DMS114 treated with DMSO at 0.1 percent for 48 hours (cell line): Measurements from ENCODE around the gene ADGRB2.
A peak's percentile ranks its signal among the peaks of the same experiment; 100 is the strongest.

Source experiments
- DNase-seq: peaks from one replicate; lab custom pipeline; 2025; ENCODE audit not compliant: unreplicated experiment; lab: John Stamatoyannopoulos, UW

Gene ADGRB2

GRCh38 chr1:31795096-31795675 lies 31.0 kb upstream of the ADGRB2 start:
- no peak for DNase-seq

GRCh38 chr1:31793586-31794285 lies 29.6 kb upstream of the ADGRB2 start:
- no peak for DNase-seq

DNA sequence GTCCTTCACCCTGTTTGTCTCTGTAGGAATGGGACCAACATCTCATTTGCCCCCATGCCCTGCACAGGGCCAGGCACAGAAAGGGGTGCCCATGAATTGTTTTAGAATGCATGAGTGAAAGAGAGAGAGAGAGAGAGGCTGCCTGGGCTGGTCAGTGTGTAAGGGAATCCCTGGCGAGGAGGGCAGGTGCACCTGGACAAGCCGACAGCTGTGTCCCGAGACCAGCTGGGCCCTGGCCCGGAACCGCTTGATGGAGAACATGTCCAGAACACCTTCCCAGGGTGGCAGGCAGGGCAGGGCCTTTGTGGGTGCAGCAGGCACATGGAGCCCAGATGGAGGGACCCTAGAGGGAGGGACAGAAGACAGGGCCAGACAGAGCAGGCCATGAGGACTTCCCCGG lies 28.9 kb upstream of the ADGRB2 start:
- DNase-seq = no peak

DNA sequence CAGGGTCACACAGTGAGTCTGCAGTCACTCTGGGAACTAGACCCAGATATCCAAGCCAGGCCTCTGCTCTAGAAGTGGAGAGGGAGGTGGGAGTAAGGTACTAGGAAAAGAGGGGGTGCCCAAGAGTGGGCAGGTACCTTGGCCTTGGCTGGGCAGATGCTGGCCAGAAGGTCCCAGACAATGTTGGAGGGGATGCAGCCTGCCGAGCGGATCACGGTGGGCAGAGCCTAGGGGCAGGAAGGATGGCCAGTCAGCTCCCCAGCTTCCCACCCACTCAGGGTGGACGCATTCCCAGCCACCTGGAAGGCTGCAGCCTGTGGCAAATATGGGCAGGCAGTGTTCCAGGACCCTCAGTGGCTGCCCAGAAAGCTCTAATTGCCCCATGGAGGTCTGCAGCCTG lies 28.4 kb upstream of the ADGRB2 start:
- no peak for DNase-seq

- DNase-seq = no peak
These were observed 28.0 kb upstream of the ADGRB2 start for GRCh38 chr1:31792116-31792515.

DNA sequence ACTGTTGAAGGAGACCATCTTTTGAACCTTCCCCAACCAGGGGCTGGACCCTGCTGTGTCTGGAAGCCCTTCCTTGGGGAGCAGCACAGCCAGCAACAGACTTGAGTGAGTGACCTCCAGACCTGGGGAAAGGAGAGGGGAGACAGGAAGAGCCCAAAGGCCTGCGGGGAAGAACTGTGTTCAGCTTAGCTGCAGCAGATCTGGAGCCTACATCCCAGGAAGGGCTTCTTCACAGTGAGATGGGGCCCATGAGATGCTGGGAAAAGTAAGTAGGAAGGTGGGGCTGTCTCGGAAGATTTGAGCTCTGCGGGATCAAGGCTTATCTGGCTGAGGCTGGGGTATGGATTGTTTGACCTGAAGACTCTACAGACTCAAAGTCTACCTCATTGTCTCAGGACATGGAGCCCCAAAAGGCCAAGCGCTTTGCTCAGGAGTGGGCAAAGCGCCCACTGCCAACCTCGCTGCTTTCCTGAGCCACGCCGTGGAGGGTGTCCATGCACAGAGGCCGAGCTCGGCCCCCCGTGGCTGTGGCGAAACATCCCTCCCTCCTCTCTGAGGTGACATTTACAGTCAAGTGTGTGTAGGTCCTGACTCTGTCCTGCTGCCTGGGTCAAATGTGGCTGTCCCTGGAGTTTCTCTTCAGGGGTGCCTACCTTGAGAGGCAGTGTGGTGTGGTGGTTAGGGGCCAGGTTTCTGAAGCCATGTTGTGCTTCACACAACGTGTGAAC lies 27.2 kb upstream of the ADGRB2 start:
- no peak for DNase-seq

- no peak for DNase-seq
These were observed 26.5 kb upstream of the ADGRB2 start for GRCh38 chr1:31790641-31791091.

DNA sequence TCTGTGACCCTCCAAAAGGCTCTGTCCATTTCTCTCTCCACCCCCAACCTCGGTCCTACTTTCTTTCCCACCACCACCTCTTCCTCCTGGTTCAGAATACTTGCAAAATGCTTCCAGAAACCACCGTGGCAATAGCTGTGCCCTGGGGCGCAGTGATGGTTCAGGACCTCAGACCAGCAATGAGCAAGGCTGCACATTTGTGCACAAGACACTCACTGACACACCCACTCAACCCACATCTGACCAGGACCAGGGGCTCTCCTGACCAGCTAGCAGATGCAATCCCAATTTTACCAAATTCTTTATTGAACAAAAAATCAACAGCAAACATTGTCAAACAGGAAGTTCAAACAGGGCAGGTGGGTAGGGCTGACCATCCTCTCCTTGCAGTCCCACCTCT lies 26.0 kb upstream of the ADGRB2 start:
- no peak for DNase-seq

GRCh38 chr1:31789259-31790065 lies 25.3 kb upstream of the ADGRB2 start:
- DNase-seq = peak; percentile 74

DNA sequence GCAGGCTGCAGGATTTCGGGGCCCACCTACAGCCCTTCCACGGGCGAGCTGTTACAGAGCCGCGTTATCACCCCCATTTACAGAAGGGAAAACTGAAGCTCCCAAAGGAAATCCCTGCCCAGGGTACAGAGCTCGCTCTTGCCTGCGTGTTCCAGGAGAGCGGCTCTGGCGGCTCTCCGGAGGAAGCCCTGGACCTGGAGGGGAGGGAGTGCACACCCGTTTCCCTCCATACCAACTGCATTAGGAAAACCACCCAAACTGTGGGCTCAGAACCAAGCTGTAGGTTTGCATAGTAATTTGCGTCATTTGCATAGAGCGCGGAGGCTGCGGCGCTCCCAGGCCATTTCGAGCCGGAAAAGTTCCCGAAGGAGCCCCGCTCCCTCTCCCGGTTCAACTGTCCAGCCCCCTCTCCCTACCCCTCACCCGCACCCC lies 24.7 kb upstream of the ADGRB2 start:
- DNase-seq = peak; percentile 70

GRCh38 chr1:31788138-31788824 lies 24.1 kb upstream of the ADGRB2 start:
- peak; percentile 86 for DNase-seq

- DNase-seq = no peak
These were observed 23.6 kb upstream of the ADGRB2 start for GRCh38 chr1:31787786-31788137.

DNA sequence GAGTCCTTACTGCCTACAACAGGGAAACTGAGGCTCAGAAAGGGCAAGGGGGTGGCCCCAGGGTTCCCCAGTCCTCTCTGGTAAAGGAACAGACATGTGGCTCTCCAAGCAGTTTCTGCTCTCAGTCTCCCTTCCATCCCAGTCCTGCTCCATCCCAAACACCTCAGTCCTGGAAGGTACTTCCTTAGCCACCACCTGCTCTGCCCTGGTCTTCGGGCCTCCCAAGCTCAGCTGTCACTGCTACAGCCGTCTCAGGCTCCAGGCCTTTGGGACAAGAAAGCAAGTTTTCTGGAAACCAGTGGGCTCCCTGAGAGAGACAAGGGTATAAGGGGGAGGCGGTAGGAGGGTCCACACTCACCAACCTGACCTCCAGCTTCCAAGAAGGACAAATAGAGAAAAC lies 23.1 kb upstream of the ADGRB2 start:
- DNase-seq = no peak

DNA sequence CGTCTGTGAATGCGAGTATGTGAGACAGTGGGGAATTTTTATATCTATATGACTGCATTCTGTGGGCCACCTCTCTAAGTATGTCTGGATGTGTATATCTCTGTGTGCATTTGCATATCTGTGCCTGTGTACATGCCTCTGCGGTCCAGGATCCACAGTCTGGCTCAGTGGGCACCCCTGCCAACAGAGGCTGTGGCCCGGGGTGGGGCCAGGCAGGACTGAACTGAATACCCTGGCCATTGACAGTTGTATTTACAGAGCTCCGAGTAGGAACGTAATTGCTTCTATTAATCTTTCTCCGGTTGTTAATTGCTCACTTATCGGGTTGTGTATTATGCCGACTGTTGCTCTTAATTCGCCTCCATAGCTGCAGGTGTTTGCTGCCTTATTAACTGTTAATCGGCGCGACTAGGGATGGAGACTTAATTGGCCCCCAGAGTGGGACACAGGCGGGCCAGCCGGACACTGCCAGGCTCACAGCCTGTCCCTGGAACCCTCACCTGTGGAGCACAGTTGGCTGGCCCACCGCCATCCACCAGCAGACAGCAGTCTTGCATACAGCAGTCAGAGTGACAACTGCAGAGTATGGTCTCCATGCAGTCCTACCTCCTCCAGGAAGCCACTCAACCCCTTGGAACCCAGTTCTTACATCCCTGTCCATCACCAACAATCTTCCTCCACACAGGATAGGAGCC lies 22.4 kb upstream of the ADGRB2 start:
- DNase-seq = no peak

DNA sequence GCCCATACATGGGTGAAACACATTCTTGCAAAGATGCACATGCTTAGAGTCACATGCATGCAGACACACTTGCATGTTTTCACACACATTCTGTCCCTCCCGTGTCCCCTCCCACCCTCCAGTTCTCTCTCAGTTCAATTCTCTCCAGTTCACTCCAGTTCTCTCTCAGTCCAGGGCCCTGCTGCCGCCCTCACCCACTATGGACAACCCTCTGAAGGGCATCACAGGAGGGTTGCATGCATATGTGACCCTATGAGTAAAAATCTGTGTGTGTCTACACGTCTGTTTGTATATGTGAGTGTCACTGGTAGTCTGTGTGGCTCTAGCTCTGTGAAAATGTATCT lies 21.8 kb upstream of the ADGRB2 start:
- no peak for DNase-seq

- no peak for DNase-seq
These were observed 21.1 kb upstream of the ADGRB2 start for GRCh38 chr1:31785020-31785946.

- DNase-seq = no peak
These were observed 20.3 kb upstream of the ADGRB2 start for GRCh38 chr1:31784356-31785019.

- no peak for DNase-seq
These were observed 19.7 kb upstream of the ADGRB2 start for GRCh38 chr1:31783846-31784245.
